GM12872 (cell line): Measurements from ENCODE around the gene ZNF256.

Experiments
- CTCF ChIP-seq: IDR thresholded peaks from 3 replicates; pipeline ENCODE4 v1.5.1; 2011; ENCODE audit warnings: low read depth, mild to moderate bottlenecking, low read length, moderate library complexity; ENCODE audit not compliant: insufficient read depth

The ZNF256 gene

GRCh38 chr19:57927587-57927986 is 19.9 kb downstream of the ZNF256 start:
- TF ChIP-seq CTCF, result no peak

- TF ChIP-seq CTCF, result peak; percentile 46; the same call in 2 of the 3 replicates
These were observed 31.1 kb downstream of the ZNF256 start, which contains the start of gene ZNF417 for GRCh38 chr19:57916168-57916995. Gene ZNF417 (minus strand): TSS chr19:57916592. CDS start chr19:57916411, 181 bp downstream.

GRCh38 chr19:57914531-57914930 is 33.0 kb downstream of the ZNF256 start:
- TF ChIP-seq CTCF, result no peak

GRCh38 chr19:57907394-57907793 is 40.1 kb downstream of the ZNF256 start:
- no peak for TF ChIP-seq CTCF

GRCh38 chr19:57905258-57905657 is 42.2 kb downstream of the ZNF256 start:
- TF ChIP-seq CTCF, result no peak

- TF ChIP-seq CTCF, result no peak
These were observed 43.8 kb downstream of the ZNF256 start for GRCh38 chr19:57903618-57904184.

GRCh38 chr19:57900311-57900710 is 47.2 kb downstream of the ZNF256 start:
- TF ChIP-seq CTCF, result no peak
